Stimulated activated CD8-positive, alpha-beta memory T cell treated with anti-CD3 and anti-CD28 coated beads, Interleukin-12 subunit alpha, Interleukin-12 subunit beta, amount 100 ng/mL, for 24 hours (primary cell): Measurements from ENCODE around the gene ATAT1.

Experiments used
- DNase-seq: peaks from one replicate; pipeline ENCODE4 v3.0.0-alpha.2; 2020; ENCODE audit errors: extremely low read depth

The ATAT1 gene

DNA sequence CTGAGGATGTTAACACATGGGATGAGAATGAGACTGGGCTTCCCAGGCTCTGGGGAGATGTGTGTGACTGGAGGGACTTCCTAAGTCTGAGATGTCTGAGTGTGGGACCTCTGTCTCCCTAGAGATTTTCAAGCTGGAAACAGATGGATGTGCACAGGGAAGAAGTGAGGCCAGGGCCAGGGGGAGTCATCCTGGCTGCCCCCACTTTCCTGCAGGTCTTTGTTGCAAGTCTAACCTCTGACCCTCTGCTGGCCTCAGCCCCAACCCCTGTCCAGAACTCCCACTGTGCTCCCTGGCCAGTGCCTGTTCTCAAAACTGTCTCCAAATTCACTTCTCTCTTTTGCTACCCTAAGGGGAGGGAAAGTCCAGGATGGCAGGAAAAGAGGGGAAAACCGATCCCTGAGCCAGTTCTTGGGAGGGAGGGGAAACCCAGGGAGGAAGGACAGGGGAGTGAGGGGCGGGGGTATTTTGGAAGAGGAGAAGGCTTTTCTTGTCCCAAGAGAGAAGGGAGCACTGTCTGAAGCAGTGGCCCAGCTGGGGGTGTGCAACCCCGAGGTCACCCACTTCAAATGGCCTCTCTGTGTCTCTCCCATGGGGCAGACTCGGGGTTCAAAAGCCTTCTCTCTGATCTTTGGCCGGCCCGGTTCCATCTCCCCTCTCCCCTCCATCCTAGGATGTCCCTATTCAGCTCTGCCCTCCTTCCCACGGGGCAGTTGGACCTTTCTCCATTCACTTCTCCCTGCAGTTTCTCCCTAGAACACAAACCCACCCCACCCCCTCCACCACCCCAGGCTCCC, 56.7 kb downstream of the ATAT1 start:
- DNase-seq: no peak

- no peak for DNase-seq
These were observed 57.3 kb downstream of the ATAT1 start for GRCh38 chr6:30683980-30684338.

GRCh38 chr6:30684386-30685156, 57.9 kb downstream of the ATAT1 start:
- DNase-seq: no peak

GRCh38 chr6:30685157-30686008, 58.7 kb downstream of the ATAT1 start:
- DNase-seq: no peak

- DNase-seq: peak; percentile 76
These were observed 59.6 kb downstream of the ATAT1 start, which contains the start of gene PPP1R18 for GRCh38 chr6:30686009-30686907. TSS of gene PPP1R18 (minus strand) at chr6:30686645. CDS start at chr6:30686018, 627 bp downstream.

GRCh38 chr6:30686908-30687658, 60.4 kb downstream of the ATAT1 start:
- DNase-seq: no peak

GRCh38 chr6:30687659-30688431, 61.2 kb downstream of the ATAT1 start:
- DNase-seq: no peak

DNA sequence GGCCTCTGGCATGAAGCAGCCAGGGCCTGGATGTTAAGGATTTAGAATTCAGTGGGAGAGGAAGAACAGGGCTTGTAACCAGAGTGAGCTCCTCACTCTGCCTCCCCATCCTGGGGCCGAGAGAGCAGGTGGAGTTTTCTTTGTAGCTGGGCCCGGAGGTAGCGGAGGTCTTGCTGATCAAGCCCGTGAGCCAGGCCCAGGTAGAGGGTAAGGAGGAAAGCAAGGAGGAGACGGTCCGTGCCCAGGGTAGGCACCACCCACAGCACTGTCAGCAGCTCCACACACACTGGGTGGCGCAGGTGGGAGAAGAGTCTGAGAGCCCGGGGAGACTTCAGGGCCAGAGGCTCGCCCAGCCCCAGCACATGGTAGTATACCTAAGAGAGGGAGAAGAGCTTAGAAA, 61.9 kb downstream of the ATAT1 start:
- no peak for DNase-seq

GRCh38 chr6:30689022-30689865, 62.6 kb downstream of the ATAT1 start:
- DNase-seq: no peak

GRCh38 chr6:30689985-30690384, 63.3 kb downstream of the ATAT1 start:
- DNase-seq: no peak

- DNase-seq: no peak
These were observed 63.9 kb downstream of the ATAT1 start, which contains the start of gene NRM for GRCh38 chr6:30690403-30691207. TSS of gene NRM (minus strand) at chr6:30690984. CDS start at chr6:30690974, 10 bp downstream.

GRCh38 chr6:30691208-30691847, 64.7 kb downstream of the ATAT1 start:
- DNase-seq: no peak
